Measurements from ENCODE around the gene LBHD1.
"Not testable (repeated sequence)": the region's sequence is repeated elsewhere in the genome, so short reads cannot be mapped to it uniquely, and the experiment has no call there.

Gene LBHD1

DNA sequence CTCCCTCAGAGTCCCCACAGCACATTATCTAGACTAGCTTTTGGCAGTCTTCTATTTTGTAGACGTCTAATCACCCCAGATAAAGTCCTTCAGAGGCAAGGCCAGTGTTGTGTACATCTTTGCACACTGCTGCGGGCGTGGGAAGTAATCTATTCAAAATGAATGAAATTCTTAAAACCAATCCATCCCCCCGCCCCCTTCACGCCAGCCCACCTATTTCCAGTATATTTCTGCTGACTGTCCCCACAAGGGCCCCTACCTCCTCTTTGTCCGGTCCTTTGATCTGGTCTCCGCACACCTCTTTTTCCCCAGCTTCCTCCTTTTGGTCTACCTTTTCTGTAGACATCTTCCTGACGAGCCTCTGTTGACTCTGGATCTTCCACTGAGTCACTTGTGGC lies 34.8 kb upstream of the LBHD1 start:
- TF ChIP-seq, protein P1, sequence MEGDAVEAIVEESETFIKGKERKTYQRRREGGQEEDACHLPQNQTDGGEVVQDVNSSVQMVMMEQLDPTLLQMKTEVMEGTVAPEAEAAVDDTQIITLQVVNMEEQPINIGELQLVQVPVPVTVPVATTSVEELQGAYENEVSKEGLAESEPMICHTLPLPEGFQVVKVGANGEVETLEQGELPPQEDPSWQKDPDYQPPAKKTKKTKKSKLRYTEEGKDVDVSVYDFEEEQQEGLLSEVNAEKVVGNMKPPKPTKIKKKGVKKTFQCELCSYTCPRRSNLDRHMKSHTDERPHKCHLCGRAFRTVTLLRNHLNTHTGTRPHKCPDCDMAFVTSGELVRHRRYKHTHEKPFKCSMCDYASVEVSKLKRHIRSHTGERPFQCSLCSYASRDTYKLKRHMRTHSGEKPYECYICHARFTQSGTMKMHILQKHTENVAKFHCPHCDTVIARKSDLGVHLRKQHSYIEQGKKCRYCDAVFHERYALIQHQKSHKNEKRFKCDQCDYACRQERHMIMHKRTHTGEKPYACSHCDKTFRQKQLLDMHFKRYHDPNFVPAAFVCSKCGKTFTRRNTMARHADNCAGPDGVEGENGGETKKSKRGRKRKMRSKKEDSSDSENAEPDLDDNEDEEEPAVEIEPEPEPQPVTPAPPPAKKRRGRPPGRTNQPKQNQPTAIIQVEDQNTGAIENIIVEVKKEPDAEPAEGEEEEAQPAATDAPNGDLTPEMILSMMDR (conservative IDR thresholded peaks at IDR 0.05; ENCODE audit: low read length), result no peak
- no peak overlapping the region; the same call in 1 of the 2 replicates for H3K4me3 ChIP-seq (ENCODE audit: low read length)
- DNase-seq (ENCODE audit: low read depth), result no peak

DNA sequence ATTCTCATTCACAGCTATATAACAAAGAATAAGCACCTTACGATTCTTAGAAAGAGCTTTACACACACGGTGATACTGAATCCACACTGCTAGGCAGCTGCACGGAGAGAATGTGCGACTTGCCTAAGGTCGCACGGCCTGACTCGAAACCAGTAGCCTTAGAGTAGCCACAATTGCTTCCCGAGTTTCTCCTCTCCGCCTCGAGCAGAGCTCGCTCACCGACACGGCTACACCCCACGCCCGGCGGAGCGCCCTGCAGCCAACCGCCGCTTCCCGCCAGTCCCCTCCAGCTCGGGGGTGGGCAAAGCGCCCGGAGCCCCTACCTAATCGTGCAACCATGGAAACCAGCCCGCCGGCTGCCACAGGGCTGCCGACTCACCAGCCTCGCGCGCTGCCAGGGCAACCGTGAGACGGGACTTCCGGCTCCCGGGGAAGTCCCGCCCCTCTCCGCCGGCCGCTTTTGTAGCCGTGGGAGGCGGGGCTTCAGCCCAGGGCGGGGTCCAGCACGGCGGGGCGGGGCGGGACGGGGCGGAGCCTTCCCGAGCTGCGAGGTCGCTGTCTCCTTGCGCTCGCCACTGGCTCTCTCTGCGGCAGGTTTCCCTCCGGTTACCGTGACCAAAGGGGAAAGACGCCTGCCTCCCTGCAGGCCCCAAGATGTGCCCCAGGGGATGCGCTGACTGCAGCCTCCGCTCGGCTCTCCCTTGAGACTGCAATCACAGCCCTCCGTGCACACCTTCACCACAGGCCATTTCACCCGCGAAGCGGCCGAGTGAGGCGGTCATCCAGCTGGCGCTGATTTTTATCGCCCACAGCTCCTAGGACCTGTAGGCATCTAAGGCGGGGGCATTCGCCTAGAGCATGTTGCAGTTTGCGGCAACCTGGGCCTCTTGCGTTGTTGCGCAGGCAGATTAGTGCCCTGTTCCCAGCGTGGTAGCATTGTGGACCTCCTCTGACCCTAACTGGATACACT lies 34.1 kb upstream of the LBHD1 start:
- peak; percentile 92 for DNase-seq (ENCODE audit: low read depth)
- TF ChIP-seq, protein P1 (conservative IDR thresholded peaks at IDR 0.05; ENCODE audit: low read length), result no peak
- H3K4me3 ChIP-seq (ENCODE audit: low read length), result peak overlapping the region; percentile 80

DNA sequence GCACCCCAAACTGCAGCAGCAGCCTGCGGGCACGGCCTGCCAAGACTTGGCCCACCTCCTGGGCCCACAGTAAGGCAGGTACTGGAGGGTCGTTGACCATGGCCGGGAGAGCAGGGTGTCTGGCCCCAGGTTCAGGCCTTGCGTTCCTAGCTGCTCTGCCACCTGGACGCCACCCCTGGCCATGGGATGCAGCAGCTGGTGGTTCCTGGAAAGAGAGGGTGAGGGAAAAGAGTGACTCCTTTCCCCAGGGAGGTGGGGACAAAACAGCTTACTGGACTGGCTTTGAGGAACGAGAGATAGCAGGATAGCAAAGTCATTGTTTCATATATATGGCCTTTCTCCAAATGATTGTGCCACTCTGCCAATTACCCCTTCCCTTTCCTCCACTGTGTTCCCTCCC lies 33.3 kb upstream of the LBHD1 start:
- TF ChIP-seq, protein P1 (conservative IDR thresholded peaks at IDR 0.05; ENCODE audit: low read length), result no peak; the same call in 1 of the 2 replicates
- no peak for DNase-seq (ENCODE audit: low read depth)
- peak overlapping the region; percentile 80 for H3K4me3 ChIP-seq (ENCODE audit: low read length)

DNA sequence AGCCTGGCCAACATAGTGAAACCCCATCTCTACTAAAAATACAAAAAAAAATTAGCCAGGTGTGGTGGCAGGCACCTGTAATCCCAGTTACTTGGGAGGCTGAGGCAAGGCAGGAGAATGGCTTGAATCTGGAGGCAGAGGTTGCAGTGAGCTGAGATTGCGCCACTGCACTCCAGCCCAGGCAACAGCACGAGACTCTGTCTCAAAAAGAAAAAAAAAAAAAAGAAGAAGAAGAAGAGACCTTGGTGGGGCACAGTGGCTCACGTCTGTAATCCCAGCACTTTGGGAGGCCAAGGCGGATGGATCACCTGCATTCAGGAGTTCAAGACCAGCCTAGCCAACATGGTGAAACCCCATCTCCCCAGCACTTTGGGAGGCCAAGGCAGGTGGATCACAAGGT lies 31.9 kb upstream of the LBHD1 start:
- DNase-seq (ENCODE audit: low read depth); H3K4me3 ChIP-seq (ENCODE audit: low read length): not testable (repeated sequence)

DNA sequence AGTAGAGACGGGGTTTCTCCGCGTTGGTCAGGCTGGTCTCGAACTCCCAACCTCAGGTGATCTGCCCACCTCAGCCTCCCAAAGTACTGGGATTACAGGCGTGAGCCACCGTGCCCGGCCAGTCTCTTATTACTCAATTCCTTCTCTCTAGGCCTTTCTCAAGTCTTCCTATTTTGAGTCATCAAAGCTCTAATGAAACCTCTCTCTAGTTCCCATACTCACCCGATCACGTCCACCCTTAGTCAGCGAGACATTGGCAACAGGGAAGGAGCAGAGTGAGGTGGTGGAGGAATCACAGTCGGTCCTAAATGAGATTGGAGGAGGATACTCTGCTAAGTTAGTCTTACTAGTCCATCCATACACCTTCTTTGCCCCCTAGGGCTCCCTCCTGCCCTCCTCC lies 30.2 kb upstream of the LBHD1 start:
- DNase-seq (ENCODE audit: low read depth), result no peak
- H3K4me3 ChIP-seq (ENCODE audit: low read length), result no peak overlapping the region
- TF ChIP-seq, protein P1 (conservative IDR thresholded peaks at IDR 0.05; ENCODE audit: low read length), result no peak

DNA sequence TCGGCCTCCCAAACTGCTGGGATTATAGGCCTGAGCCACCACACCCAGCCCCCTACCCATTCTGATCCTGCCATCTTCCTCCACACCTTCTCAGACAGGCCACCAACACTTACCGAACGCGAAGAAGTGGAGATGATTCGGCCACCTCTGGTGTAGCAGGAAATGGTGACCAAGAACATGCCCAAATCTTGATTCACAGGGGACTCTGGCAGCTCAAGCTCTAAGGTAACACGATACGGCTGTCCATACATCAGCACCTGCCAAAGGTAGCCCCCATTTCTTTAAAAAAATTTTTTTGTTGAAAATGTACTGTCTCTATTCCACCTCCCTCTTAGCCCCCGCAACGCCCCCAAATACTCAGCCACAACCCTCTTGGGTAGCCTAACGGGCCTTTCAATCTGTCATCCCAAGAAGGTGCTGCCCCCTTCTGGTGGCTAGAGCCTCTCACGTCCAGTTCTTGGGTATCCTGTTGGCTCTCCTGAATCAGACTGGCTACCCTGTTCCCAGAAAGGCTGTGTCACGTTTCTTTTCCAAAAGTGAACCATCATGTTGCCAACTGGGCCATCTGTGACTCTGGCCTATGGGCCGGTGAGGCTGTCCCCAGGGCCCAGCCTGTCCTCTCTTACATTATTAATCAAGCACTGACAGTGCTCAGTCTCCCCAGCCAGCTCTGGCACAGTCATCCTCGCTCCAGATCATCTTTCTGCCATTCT lies 22.5 kb upstream of the LBHD1 start:
- peak; percentile 85 for DNase-seq (ENCODE audit: low read depth)
- TF ChIP-seq, protein P1 (conservative IDR thresholded peaks at IDR 0.05; ENCODE audit: low read length), result peak; percentile 90
- no peak overlapping the region for H3K4me3 ChIP-seq (ENCODE audit: low read length)

DNA sequence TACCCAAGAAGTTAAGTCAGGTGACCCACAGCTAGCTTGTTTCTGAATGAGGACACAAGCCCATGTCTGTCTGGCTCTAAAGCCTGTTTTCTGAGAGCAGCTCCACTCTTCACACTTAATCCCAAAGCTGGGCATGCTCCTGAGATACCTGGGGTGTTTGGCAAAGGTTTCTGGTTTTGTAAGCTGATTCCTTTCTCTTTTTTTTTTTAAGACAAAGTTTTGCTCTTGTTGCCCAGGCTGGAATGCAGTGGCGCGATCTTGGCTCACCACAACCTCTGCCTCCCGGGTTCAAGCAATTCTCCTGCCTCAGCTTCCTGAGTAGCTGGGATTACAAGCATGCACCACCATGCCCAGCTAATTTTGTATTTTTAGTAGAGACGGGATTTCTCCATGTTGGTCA lies 21.6 kb upstream of the LBHD1 start:
- not testable (repeated sequence) for H3K4me3 ChIP-seq (ENCODE audit: low read length); DNase-seq (ENCODE audit: low read depth)

Data from AG10803 (cell line).